ENCODE measurements around the gene YPEL2. TPM values are rescaled to one million over a fixed set of nuclear protein-coding genes. Genes with fewer than 3 reads are reported as not detected.

The YPEL2 gene
- total RNA-seq, 1 experiment from 2014 or later = 4.7 TPM

DNA sequence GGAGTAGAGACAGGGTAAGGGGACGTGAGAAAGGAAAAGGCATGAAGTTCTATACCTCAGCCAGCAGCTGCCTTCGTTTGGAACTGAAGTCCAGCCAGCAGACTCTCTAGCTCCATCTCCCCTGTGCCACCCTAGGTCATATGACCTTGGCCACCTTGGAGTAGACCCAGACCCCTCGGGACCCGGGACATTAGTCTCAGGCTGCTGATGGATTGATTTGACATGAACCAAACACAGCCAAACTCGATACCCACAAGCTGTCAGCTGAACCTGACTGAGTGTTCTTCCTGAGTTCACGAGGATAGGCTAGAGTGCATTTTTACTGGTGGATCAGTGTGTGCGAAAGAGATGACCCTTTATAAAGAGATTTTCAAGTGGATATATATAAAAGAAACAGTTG lies 68.5 kb downstream of the YPEL2 start:
- Histone ChIP-seq H3K4me3 (replicated peaks in 1 of 2; ENCODE audit: low read depth in 1 of 2, low read length in 2 of 2) (no peak overlapping the region), H3K27me3 (ENCODE audit: insufficient read depth, low read length) (no peaks in the 10 kb centered on the region), H3K36me3 (ENCODE audit: control insufficient read depth in 1 of 2, insufficient read depth in 2 of 2, low read length in 2 of 2) (no peaks in the 10 kb centered on the region), H3K9ac (ENCODE audit: low read length) (no peak overlapping the region), H3K9me3 (ENCODE audit: control insufficient read depth in 1 of 2, insufficient read depth in 1 of 2, low read depth in 1 of 2, low read length in 2 of 2) (no peaks in the 10 kb centered on the region), H3K9me2 (ENCODE audit: insufficient read depth) (no peaks in the 10 kb centered on the region), H3K4me2 (ENCODE audit: low read length) (no peak overlapping the region), H3K27ac (ENCODE audit: low read depth, low read length) (no peak overlapping the region), H3K79me2 (ENCODE audit: insufficient read depth, low read length) (no peaks in the 10 kb centered on the region), H4K20me1 (ENCODE audit: insufficient read depth) (no peaks in the 10 kb centered on the region), H2AFZ (ENCODE audit: low read depth, low read length, poor library complexity, severe bottlenecking) (no peak overlapping the region), H3K4me1 (ENCODE audit: control insufficient read depth in 1 of 2, insufficient read depth in 2 of 2, low read length in 2 of 2) (no peaks in the 10 kb centered on the region)
- POLR2A ChIA-PET = no interaction called here
- CTCF ChIA-PET = no interaction called here
- no peak for DNase-seq (ENCODE audit: low read depth, low spot score)
- TF ChIP-seq ZBTB33 (IDR thresholded peaks at IDR 0.05; ENCODE audit: extremely low read depth, insufficient replicate concordance, low read length) (no peak), SP1 (IDR thresholded peaks at IDR 0.05; ENCODE audit: low read depth) (no peak), ELF1 (IDR thresholded peaks at IDR 0.05; ENCODE audit: borderline replicate concordance, low read depth) (no peak), POLR2A (IDR thresholded peaks at IDR 0.05; ENCODE audit: borderline replicate concordance, extremely low read depth, insufficient read depth, insufficient read length) (no peak), YY1 (IDR thresholded peaks at IDR 0.05; ENCODE audit: extremely low read depth, insufficient replicate concordance, low read depth, low read length) (no peak), SRF (IDR thresholded peaks at IDR 0.05; ENCODE audit: low read depth) (no peak), EGR1 (IDR thresholded peaks at IDR 0.05; ENCODE audit: low read depth) (no peak), ZFX (IDR thresholded peaks at IDR 0.05) (no peak), POLR2AphosphoS5 (IDR thresholded peaks at IDR 0.05; ENCODE audit: low read depth, low read length) (no peak), FOSL1 (IDR thresholded peaks at IDR 0.05; ENCODE audit: low read depth) (no peak), EZH2phosphoT487 (IDR thresholded peaks at IDR 0.05; ENCODE audit: borderline replicate concordance) (no peak), CEBPB (IDR thresholded peaks at IDR 0.05; ENCODE audit: low read depth) (no peak), ZNF274 (IDR thresholded peaks at IDR 0.05; ENCODE audit: low read depth, low read length) (no peak)
- TF ChIP-seq, protein P1, sequence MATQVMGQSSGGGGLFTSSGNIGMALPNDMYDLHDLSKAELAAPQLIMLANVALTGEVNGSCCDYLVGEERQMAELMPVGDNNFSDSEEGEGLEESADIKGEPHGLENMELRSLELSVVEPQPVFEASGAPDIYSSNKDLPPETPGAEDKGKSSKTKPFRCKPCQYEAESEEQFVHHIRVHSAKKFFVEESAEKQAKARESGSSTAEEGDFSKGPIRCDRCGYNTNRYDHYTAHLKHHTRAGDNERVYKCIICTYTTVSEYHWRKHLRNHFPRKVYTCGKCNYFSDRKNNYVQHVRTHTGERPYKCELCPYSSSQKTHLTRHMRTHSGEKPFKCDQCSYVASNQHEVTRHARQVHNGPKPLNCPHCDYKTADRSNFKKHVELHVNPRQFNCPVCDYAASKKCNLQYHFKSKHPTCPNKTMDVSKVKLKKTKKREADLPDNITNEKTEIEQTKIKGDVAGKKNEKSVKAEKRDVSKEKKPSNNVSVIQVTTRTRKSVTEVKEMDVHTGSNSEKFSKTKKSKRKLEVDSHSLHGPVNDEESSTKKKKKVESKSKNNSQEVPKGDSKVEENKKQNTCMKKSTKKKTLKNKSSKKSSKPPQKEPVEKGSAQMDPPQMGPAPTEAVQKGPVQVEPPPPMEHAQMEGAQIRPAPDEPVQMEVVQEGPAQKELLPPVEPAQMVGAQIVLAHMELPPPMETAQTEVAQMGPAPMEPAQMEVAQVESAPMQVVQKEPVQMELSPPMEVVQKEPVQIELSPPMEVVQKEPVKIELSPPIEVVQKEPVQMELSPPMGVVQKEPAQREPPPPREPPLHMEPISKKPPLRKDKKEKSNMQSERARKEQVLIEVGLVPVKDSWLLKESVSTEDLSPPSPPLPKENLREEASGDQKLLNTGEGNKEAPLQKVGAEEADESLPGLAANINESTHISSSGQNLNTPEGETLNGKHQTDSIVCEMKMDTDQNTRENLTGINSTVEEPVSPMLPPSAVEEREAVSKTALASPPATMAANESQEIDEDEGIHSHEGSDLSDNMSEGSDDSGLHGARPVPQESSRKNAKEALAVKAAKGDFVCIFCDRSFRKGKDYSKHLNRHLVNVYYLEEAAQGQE (IDR thresholded peaks at IDR 0.05; ENCODE audit: low read depth) = no peak
- TF ChIP-seq, protein P2, sequence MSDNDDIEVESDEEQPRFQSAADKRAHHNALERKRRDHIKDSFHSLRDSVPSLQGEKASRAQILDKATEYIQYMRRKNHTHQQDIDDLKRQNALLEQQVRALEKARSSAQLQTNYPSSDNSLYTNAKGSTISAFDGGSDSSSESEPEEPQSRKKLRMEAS (IDR thresholded peaks at IDR 0.05) = no peak
- no peak for ATAC-seq
- RAD21 ChIA-PET (ENCODE audit: low non-redundant PET in 1 of 2, low total read pairs in 2 of 2, uncharacterized antibody in 2 of 2, unreplicated experiment in 2 of 2) = no interaction called here
- no TSS peak for BruUV-seq (replicated peaks)
- intact Hi-C loops (cut with micrococcal nuclease) = no loop called here

Data from HCT116 (cell line).